ENCODE results near the gene DBNDD2. TPM values are rescaled to one million over a fixed set of nuclear protein-coding genes. Genes with fewer than 3 reads are reported as not detected.

Gene DBNDD2
- total RNA-seq, 1 donor from 2014 or later = 82.2 TPM

DNA sequence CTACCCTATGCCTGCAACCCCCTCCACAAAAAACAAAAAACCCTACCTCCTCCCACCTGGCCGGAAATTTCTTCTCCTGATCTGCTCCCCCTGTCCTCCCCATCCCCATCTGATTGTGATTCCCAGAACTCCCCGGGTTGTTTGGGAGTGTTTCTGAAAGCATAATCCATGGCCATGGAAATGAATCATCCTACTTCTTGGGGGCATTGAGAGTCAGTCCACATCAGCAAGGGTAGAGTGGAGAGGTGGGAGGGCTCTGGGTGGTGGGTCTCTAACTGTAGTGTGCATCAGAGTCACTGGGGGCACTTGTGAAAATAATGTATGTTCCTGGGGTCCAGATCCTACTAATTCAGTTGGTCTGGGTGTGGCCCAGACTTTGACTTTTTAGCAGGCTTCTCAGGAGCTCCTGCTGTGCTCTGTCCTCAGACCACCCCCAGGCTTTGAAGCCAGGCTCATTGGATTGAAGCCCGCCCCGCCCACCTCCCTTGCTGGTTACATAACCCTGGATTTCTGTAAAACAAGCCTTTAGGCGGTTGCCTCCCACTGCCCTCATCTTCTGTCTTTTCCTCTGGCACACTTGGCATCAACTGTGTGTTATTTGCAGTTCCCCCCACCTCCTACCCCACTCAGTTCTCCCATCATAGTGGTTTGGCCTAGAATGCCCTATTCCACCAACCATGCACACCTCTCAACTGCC lies 18.4 kb downstream of the DBNDD2 start:
- no peak for DNase-seq
- intact Hi-C loops (cut with DNase I) = no loop called here
- H3K27ac ChIP-seq = no peak overlapping the region
- H3K36me3 ChIP-seq = peaks cover 52% of the 10 kb centered on the region
- no peaks in the 10 kb centered on the region for H3K27me3 ChIP-seq (ENCODE audit: low read depth)
- no peak overlapping the region for H3K4me3 ChIP-seq
- ATAC-seq = no peak
- H3K4me1 ChIP-seq = no peaks in the 10 kb centered on the region
- no peak for TF ChIP-seq CTCF (IDR thresholded peaks at IDR 0.05)
- no peaks in the 10 kb centered on the region for H3K9me3 ChIP-seq

- no peak for DNase-seq
- H3K4me1 ChIP-seq = no peaks in the 10 kb centered on the region
- no peak for TF ChIP-seq CTCF (IDR thresholded peaks at IDR 0.05)
- no peaks in the 10 kb centered on the region for H3K27me3 ChIP-seq (ENCODE audit: low read depth)
- no peak overlapping the region for H3K27ac ChIP-seq
- peak; percentile 34 to 55 for ATAC-seq
- no peak overlapping the region for H3K4me3 ChIP-seq
- H3K9me3 ChIP-seq = no peaks in the 10 kb centered on the region
- intact Hi-C loops (cut with DNase I) = no loop called here
- peaks cover 42% of the 10 kb centered on the region for H3K36me3 ChIP-seq
Observed at GRCh38 chr20:45427236-45428149, 19.4 kb downstream of the DBNDD2 start.

GRCh38 chr20:45429618-45430017 lies 21.5 kb downstream of the DBNDD2 start:
- H3K27ac ChIP-seq = no peak overlapping the region
- no peaks in the 10 kb centered on the region for H3K9me3 ChIP-seq
- no peak for DNase-seq
- H3K4me3 ChIP-seq = no peak overlapping the region
- no peaks in the 10 kb centered on the region for H3K27me3 ChIP-seq (ENCODE audit: low read depth)
- no peak for TF ChIP-seq CTCF (IDR thresholded peaks at IDR 0.05)
- intact Hi-C loops (cut with DNase I) = loop anchor here (10.0 kb wide), 1 partner anchor 45 kb away; no protein-coding TSS in a partner anchor
- H3K36me3 ChIP-seq = peaks cover 20% of the 10 kb centered on the region
- H3K4me1 ChIP-seq = no peaks in the 10 kb centered on the region
- ATAC-seq = no peak

DNA sequence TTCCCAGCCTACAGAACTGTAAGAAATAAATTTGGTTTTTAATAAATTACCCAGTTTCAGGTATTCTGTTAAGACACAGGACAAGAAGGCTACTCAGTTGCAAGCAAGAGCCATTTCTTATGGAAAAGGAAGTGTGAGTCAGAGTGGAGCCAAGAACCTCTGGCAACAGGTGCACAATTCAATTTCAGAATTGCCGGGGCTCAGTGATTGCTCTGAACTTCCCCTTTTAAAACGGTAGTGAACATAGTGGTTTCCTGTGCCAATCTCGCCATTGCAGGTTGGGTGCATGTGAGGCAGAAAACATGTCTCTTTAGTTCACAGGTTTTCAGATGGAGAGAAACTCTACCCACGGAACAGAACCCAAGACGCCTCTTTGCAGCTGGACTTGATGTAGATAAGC lies 24.2 kb downstream of the DBNDD2 start:
- Histone ChIP-seq H3K4me1 (peaks cover 6% of the 10 kb centered on the region), H3K36me3 (no peaks in the 10 kb centered on the region), H3K4me3 (no peak overlapping the region), H3K27ac (no peak overlapping the region), H3K27me3 (ENCODE audit: low read depth) (no peaks in the 10 kb centered on the region), H3K9me3 (no peaks in the 10 kb centered on the region)
- TF ChIP-seq CTCF (IDR thresholded peaks at IDR 0.05) = no peak
- DNase-seq (no peak), ATAC-seq (no peak)
- intact Hi-C loops (cut with DNase I) = loop anchor here (10.0 kb wide), 1 partner anchor 47 kb away; no protein-coding TSS in a partner anchor

GRCh38 chr20:45433316-45433715 lies 25.2 kb downstream of the DBNDD2 start:
- no peaks in the 10 kb centered on the region for H3K9me3 ChIP-seq
- ATAC-seq = peak in 1 of 2 donors; percentile 31
- TF ChIP-seq CTCF (IDR thresholded peaks at IDR 0.05) = no peak
- H3K27ac ChIP-seq = no peak overlapping the region
- H3K27me3 ChIP-seq (ENCODE audit: low read depth) = no peaks in the 10 kb centered on the region
- intact Hi-C loops (cut with DNase I) = loop anchor here (10.0 kb wide), 1 partner anchor 49 kb away; no protein-coding TSS in a partner anchor
- no peaks in the 10 kb centered on the region for H3K36me3 ChIP-seq
- H3K4me3 ChIP-seq = no peak overlapping the region
- peaks cover 6% of the 10 kb centered on the region for H3K4me1 ChIP-seq
- DNase-seq = no peak

Measured in lower lobe of right lung (tissue), 2 donors.